K562 (cell line): Measurements from ENCODE around the gene MTA2. TPM values are rescaled to one million over a fixed set of nuclear protein-coding genes. Genes with fewer than 3 reads are reported as not detected.

Source experiments
- CHD1 ChIP-seq: fragments of 200-600 bp; sonication (generic); IDR thresholded peaks from one replicate; pipeline ENCODE4 v1.6.1; 2012; ENCODE audit warnings: mild to moderate bottlenecking, moderate library complexity, low read length, inconsistent platforms
- HDAC1 ChIP-seq, 2 experiments: fragments of 450-650 bp; IDR thresholded peaks; 2 replicates each; pipeline ENCODE4 v1.6.1; 2016 to 2017; ENCODE audit warnings: inconsistent platforms in 1 of 2, mild to moderate bottlenecking in 1 of 2, moderate library complexity in 1 of 2
- MAZ ChIP-seq, 2 experiments: fragments of 450-650 bp in 1 of 2; sonication (generic) in 1 of 2; formaldehyde crosslinking; IDR thresholded peaks in 1 of 2; conservative IDR thresholded peaks in 1 of 2; 2 replicates each; pipeline versions ENCODE4 v1.4.0 to v1.5.0; 2020; ENCODE audit warnings: mild to moderate bottlenecking in 1 of 2, missing genetic modification reagents in 1 of 2
- PHTF2 ChIP-seq: fragments of 250-450 bp; sonication (Bioruptor Pico); IDR thresholded peaks from 2 replicates; pipeline ENCODE4 v1.5.0; 2021; ENCODE audit warnings: mild to moderate bottlenecking
- SAP30 ChIP-seq: fragments of 200-600 bp; sonication (generic); IDR thresholded peaks from 2 replicates; pipeline ENCODE4 v1.6.1; 2012; ENCODE audit warnings: borderline replicate concordance, low read depth, mild to moderate bottlenecking, moderate library complexity, low read length, control low read depth, inconsistent platforms; ENCODE audit not compliant: insufficient read depth, poor library complexity, severe bottlenecking
- SIN3A ChIP-seq, 2 experiments: fragments of 150-350 bp in 1 of 2; IDR thresholded peaks; 2 replicates each; pipeline ENCODE4 v1.6.1; 2011 to 2016; ENCODE audit warnings: borderline replicate concordance in 2 of 2, low read depth in 2 of 2, low read length in 2 of 2, mild to moderate bottlenecking in 2 of 2, moderate library complexity in 2 of 2; ENCODE audit not compliant: control insufficient read depth in 1 of 2
- STAG1 ChIP-seq: sonication (generic); formaldehyde crosslinking; IDR thresholded peaks from 2 replicates; pipeline ENCODE4 v1.5.0; 2020; ENCODE audit warnings: missing genetic modification reagents, borderline replicate concordance
- TBL1XR1 ChIP-seq, 2 experiments: IDR thresholded peaks; 2 replicates each; pipeline ENCODE4 v1.6.1; 2012; ENCODE audit warnings: improper control_type of control experiment in 2 of 2, low read length in 2 of 2, mild to moderate bottlenecking in 1 of 2
- TEAD2 ChIP-seq: fragments of 450-650 bp; IDR thresholded peaks from 2 replicates; pipeline ENCODE4 v1.6.1; 2016; ENCODE audit warnings: missing genetic modification characterization, control low read depth, missing compliant biosample characterization
- THRAP3 ChIP-seq: fragments of 450-650 bp; IDR thresholded peaks from 2 replicates; pipeline ENCODE4 v1.6.1; 2016; ENCODE audit warnings: mild to moderate bottlenecking, inconsistent platforms, borderline replicate concordance
- ZFP36 ChIP-seq: fragments of 150-350 bp; IDR thresholded peaks from 2 replicates; pipeline ENCODE4 v1.6.1; 2018; ENCODE audit warnings: low read length, low read depth; ENCODE audit not compliant: partially characterized antibody
- polyA plus RNA-seq, 8 experiments: library from polyadenylated mRNA; depleted of rRNA in 4 of 8; stranded (reverse) in 5 of 8; unstranded in 3 of 8; fragments of >200 nt; fragmentation: Nextera tagmentation in 2 of 8; fragmentation: Illumina TruSeq in 1 of 8; extraction: Ambion mirVana in 2 of 8; extraction: Trizol in 1 of 8; gene quantifications; 2 replicates each; pipeline versions ENCODE4 v1.2.1 to v1.2.3, GENCODE V29; 2011 to 2014; ENCODE audit warnings: inconsistent platforms in 1 of 8, missing spikeins in 1 of 8
- total RNA-seq, 7 experiments: library from RNA; depleted of rRNA in 6 of 7; stranded (reverse); fragments of >200 nt in 6 of 7; fragmentation: Illumina TruSeq in 2 of 7; extraction: Trizol in 2 of 7; gene quantifications; 2 replicates each; pipeline versions ENCODE4 v1.2.1 to v1.2.3, GENCODE V29; 2011 to 2021; ENCODE audit warnings: low replicate concordance in 1 of 7
- TF ChIP-seq, protein P1 (sequence below): fragments of 450-650 bp; IDR thresholded peaks from 2 replicates; pipeline ENCODE4 v1.6.1; 2018; ENCODE audit not compliant: partially characterized antibody
- TF ChIP-seq, protein P2 (sequence below): fragments of 450-650 bp; formaldehyde crosslinking; IDR thresholded peaks from 2 replicates; pipeline ENCODE4 v1.4.0; 2022; ENCODE audit warnings: mild to moderate bottlenecking, moderate library complexity

The MTA2 gene
- total and polyA plus RNA-seq, 9 of the 15 experiments (the other 6 are each of a cell fraction or from before 2014, with no cell fraction given), result 6.2 to 220 (median 172) TPM

DNA sequence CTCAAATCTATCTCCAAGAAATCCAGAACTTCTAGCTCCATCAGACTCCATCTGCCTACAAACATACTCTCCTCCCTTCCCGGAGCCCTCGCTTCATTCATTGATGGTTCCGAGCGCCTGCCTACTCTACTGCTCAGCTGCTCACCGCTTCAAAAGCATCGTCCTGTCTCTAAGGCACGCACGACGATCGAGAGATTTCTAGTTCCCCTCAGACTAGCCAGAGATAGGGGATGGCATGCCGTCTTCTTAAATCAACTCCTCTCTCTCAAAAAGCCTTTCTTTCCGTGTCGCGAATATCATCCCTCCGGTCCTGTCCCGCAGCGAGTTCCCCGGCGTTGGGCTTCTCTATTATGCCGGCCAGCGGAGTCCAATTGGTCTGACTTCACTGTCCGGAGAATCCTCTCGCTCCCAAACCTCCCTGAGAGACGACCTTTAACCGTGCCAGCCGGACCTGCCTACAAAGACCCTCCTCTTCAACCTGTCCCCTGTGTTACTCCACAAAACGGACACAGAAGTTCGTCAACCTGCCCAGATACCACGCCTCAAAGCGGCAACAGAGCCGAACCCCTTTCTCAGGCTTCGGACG, 28.6 kb downstream of the MTA2 start (continued):
- TF ChIP-seq, protein P1, sequence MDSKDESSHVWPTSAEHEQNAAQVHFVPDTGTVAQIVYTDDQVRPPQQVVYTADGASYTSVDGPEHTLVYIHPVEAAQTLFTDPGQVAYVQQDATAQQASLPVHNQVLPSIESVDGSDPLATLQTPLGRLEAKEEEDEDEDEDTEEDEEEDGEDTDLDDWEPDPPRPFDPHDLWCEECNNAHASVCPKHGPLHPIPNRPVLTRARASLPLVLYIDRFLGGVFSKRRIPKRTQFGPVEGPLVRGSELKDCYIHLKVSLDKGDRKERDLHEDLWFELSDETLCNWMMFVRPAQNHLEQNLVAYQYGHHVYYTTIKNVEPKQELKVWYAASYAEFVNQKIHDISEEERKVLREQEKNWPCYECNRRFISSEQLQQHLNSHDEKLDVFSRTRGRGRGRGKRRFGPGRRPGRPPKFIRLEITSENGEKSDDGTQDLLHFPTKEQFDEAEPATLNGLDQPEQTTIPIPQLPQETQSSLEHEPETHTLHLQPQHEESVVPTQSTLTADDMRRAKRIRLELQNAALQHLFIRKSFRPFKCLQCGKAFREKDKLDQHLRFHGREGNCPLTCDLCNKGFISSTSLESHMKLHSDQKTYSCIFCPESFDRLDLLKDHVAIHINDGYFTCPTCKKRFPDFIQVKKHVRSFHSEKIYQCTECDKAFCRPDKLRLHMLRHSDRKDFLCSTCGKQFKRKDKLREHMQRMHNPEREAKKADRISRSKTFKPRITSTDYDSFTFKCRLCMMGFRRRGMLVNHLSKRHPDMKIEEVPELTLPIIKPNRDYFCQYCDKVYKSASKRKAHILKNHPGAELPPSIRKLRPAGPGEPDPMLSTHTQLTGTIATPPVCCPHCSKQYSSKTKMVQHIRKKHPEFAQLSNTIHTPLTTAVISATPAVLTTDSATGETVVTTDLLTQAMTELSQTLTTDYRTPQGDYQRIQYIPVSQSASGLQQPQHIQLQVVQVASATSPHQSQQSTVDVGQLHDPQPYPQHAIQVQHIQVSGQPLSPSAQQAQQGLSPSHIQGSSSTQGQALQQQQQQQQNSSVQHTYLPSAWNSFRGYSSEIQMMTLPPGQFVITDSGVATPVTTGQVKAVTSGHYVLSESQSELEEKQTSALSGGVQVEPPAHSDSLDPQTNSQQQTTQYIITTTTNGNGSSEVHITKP, result peak; percentile 4
- no peak for TF ChIP-seq ZFP36
- peak; percentile 56 for TF ChIP-seq SAP30
- no peak for TF ChIP-seq MAZ (CRISPR knock-in tag; conservative IDR thresholded peaks at IDR 0.05 in 1 of 2, IDR thresholded peaks at IDR 0.05 in 1 of 2)
- peak; percentile 81 for TF ChIP-seq CHD1
- TF ChIP-seq THRAP3, result 0 out of 2 replicates have a peak, but pooled peaks have one; percentile 56
- TF ChIP-seq, protein P2, sequence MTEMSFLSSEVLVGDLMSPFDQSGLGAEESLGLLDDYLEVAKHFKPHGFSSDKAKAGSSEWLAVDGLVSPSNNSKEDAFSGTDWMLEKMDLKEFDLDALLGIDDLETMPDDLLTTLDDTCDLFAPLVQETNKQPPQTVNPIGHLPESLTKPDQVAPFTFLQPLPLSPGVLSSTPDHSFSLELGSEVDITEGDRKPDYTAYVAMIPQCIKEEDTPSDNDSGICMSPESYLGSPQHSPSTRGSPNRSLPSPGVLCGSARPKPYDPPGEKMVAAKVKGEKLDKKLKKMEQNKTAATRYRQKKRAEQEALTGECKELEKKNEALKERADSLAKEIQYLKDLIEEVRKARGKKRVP, result no peak
- TF ChIP-seq PHTF2 (CRISPR knock-in tag), result peak; percentile 77; the same call in 1 of the 2 replicates
- no peak for TF ChIP-seq TEAD2 (tag)
- TF ChIP-seq STAG1 (CRISPR knock-in tag), result peak; percentile 15; the same call in 1 of the 2 replicates
- TF ChIP-seq SIN3A (IDR thresholded peaks at IDR 0.05; ENCODE audit: borderline replicate concordance in 2 of 2, control insufficient read depth in 1 of 2, low read depth in 2 of 2, low read length in 2 of 2), result peak; percentile 7 to 78; a peak in 2 of 4 replicates
- 0 out of 4 replicates have a peak, but pooled peaks of 1 of the 2 experiments have one; percentile 15 for TF ChIP-seq TBL1XR1 (IDR thresholded peaks at IDR 0.05; ENCODE audit: low read length in 2 of 2)
- peak in 1 of 2 experiments; percentile 29; a peak in 1 of 4 replicates for TF ChIP-seq HDAC1 (IDR thresholded peaks at IDR 0.05)
